Glomerular visceral epithelial cell (primary cell): ENCODE results near the gene XPO6.
A peak's percentile ranks its signal among the peaks of the same experiment; 100 is the strongest.

Source experiments
- DNase-seq: peaks from one replicate; pipeline ENCODE4 v3.0.0-alpha.2; 2016; ENCODE audit errors: extremely low spot score

The XPO6 gene

DNA sequence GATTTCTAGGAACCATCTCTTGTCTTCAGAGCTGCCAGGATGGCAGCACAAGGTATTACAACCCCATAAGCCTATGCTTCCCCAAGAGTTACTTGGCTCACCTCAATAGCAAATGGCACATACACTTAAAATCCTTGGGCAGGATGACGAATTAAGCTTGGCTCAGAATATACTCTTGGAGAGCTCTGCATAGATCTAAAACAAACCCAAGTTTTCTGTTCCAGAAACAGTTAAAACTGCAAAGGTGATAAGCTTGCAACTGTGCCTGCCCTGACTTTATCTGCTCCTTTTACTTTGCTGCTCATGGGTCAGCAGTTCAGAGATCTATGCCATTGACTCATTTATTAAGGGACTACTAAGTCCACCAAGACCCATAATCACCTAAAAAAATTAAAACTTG lies 26.1 kb downstream of the XPO6 start:
- no peak for DNase-seq

GRCh38 chr16:28184625-28185024 lies 27.1 kb downstream of the XPO6 start:
- no peak for DNase-seq

DNA sequence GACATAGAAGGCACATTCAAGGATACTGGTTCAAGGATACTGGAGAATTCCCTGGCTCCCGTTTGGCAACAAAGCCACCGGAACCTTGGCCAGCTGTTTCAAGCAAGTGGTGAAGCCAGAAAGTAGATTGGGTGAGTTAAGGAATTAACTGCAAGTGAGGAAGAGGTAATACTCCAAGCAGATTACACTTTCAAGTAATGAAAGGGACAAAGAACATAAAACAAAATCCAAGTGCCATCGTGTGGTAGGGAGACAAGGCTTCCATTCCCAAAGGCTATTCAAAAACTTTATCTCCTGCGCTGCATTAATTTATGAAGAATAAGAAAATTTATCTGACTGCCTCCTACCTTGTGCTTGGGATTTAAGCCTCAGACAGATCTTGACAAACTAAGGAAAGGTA lies 27.8 kb downstream of the XPO6 start:
- DNase-seq = no peak

DNA sequence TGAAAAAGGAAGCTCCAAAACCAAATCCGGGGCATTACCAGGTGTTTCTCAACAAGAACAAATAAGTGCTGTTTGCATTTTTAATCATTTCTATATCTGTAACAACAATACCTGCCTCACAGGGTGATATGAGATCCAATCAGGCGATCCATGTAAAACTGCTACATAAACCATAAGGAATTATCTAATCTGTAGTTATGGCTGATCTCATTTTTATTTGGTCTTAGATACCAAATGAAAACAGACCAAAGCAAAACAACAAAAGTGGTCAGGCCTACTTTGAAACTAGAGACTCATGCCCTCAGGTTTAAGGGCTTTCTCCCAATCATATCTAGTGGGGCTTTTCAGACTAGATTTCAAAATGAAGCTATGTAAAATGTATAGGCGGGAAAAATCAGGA lies 28.3 kb downstream of the XPO6 start:
- DNase-seq = no peak

- DNase-seq = no peak
Observed at GRCh38 chr16:28182801-28183200, 29.0 kb downstream of the XPO6 start.

- DNase-seq = peak; percentile 34
Observed at GRCh38 chr16:28182183-28182582, 29.6 kb downstream of the XPO6 start.

DNA sequence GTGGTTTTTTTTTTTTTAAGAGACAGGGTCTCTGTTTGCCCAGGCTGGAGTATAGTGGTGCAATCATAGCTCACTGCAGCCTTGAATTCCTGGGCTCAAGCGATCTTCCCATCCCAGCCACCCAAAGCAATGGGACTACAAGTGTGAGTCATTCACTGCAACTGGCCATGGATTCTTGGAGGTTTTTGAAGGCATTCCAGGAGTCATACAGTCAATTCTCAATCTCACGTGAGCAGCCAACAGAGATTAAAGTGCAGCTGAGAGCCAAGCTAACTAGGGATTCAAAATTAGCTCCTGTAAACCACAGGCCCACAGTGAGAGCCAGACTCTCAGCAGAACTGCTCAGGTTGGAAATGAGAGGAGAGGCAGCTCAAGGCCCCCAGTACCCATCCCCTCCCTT lies 30.2 kb downstream of the XPO6 start:
- peak; percentile 87 for DNase-seq

DNA sequence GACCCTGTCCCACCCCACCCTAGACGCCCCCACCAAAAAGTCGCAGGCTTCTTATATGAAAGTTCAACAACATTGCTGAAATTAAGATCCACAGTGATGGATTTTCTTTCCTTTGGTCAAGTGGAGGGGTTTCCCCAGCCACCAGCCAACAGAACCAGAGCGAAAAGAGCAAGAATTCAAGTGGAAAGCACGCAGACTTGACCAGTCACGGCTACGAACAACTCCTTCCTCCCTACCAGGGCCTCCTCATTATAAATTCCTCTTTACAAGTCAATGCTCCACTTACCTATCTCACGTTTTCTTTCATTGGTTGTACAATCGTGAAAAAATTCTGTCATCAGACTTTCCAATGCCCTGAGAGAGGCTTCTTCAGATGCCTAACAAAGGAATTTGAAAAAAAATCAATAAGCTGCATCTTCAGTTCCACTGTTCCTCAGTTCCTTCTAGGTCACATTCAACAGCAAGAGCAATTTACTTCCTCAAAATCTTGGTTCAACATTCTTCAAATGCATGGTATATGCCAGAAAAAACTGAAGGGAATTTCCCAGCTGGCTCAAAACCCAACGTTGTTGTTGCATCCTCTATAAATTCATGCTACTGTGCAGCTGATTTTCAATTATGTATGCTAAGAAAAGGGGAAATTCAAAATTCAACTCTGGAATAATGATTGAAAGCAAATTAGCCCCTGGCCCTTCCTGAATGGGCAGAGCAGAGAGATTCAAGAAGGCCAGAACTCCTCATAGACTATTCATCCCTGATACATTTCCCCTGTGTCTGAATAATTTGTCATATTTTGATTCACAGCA lies 30.9 kb downstream of the XPO6 start:
- peak; percentile 66 for DNase-seq

DNA sequence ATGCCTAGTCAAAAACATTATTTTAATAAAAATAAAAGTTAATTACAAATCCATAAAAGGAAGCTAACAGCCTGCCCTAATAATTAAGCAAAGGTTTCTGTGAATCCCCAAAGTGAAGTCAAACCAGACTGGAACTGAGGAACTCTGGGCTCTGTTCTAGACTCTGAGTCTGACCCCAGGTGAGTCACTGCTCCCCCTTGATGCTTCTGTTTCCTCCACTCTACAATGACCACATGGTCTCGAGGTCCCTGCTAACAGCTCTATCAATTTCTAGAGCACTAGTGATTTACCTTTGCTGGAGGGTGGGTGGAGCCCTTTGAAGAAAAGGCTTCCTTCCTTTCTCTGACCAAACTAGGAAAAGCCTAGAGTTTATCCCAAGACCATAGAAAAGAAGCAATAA lies 32.4 kb downstream of the XPO6 start:
- DNase-seq = peak; percentile 47

GRCh38 chr16:28175715-28176114 lies 36.0 kb downstream of the XPO6 start:
- no peak for DNase-seq

- DNase-seq = no peak
Observed at GRCh38 chr16:28172336-28172735, 39.4 kb downstream of the XPO6 start.

GRCh38 chr16:28171816-28172215 lies 39.9 kb downstream of the XPO6 start:
- DNase-seq = no peak

DNA sequence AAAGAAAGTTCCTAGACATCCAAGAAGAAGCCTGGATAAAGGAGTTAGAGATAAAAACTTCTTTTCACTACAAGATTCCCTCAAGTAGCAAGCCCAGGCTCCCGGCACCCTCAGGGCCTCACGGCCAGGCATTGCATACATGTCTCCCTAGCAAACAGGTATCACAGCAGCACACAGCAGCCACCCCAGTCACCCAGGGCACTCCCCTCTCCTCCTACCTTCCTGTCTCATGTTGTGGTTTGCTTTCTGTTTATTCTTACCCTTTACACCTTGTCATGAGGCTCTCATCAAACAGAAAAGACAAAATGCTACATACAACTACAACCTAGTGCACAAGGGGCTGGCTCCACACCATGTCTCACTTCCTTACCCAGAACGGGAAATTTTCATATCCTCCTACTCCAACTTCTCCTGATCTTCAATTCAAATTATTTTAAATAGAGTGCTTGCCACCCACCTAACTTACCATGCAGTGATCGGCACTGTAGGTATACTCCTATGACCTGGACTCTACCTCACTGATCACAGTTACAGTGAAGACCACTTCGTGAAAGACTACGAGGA lies 42.7 kb downstream of the XPO6 start:
- DNase-seq = no peak

GRCh38 chr16:28167730-28168129 lies 44.0 kb downstream of the XPO6 start:
- no peak for DNase-seq

DNA sequence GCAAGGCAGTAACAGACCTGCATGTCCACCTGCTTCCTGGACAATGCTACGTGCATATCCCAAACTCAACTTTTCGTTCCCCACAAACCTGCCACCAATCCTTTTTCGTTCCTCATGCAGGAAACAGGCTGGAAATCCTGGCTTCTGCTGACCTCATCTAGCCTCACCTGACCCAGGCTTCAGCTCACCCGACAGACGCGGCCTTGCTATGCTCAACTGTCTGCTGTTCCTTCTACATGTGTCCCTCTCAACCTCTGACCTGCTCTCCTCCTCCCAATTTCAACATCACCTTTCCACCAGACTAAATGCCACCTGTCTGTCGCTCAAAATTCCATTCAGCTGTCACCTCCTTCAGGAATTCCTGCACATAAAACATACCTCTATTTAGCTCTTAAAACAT lies 44.5 kb downstream of the XPO6 start:
- no peak for DNase-seq

DNA sequence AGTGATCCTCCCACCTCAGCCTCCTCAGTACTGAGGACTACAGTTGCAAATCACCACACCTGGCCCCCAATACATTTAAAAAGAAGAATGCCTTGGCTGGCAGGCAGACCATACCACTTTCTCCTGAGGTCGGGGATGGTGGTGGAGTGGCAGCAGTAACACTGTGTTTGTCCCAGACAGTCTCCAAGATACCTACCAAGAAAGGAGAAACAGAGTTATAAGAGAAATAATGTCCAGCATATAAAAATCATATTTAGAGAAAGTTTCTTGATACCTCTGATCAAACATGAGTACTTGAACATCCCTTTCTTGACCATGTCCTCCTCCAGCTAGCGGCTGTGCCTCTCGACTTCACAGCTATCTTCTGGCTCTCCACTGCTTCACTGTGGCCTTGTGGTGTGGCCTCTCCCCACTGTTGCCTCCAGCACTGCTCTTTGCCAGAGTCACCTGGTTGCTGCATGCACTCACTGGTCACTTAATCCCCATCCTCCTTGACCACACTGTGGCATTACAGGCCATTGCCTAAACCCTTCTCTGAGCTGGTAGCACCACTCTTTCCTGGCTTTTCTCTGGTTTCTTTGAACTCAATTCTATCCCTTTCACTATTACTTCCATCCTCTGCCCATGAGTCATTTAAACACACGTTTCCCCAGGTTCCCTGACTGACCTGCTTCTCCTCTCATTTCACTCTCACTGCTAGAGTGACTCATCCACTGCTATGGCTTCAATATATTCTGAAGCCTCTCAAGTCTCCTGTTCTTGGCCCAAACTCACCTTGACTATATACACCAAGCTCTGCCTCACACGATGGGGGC lies 45.2 kb downstream of the XPO6 start:
- DNase-seq = peak; percentile 60

- DNase-seq = no peak
Observed at GRCh38 chr16:28165598-28165997, 46.2 kb downstream of the XPO6 start.

DNA sequence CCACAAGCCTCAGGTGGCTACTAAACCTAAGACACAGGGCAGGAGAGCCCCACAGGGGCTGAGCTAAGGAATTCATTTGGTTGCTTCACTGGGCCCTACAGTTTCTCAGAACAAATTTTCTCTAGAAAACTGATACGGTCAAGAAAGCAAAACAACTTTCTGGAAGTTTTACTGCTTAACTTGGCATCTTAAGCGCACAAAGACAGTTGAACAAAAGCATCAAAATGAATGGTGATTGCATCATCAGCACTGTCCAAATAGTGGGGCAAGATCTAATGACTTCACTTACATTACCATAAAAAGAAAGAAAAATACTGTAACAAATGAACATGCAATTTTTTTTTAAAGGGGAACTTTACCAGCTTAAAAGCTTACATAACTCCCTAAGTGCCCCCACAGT lies 47.6 kb downstream of the XPO6 start:
- DNase-seq = no peak

DNA sequence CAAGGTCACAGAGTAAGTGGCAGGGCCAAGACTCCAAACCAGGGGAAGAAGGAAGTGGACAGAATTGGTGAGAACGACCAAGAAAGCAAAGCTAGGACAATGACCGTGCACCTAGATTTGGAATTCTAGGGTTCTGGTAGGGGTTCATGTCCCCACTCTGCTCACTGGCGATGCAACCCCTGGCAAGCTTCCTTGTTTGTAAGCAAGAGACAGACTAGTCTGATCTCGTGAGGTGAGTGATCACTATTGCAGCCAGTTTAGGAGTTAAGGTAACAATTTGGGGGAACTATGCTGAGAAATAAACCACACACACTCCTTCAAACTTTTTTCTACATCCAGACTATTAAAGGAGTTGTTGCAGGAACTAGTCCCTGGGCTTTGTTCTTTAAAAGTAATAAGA lies 48.1 kb downstream of the XPO6 start:
- DNase-seq = no peak

- DNase-seq = peak; percentile 54
Observed at GRCh38 chr16:28162326-28162877, 49.4 kb downstream of the XPO6 start.

GRCh38 chr16:28161626-28162025 lies 50.1 kb downstream of the XPO6 start:
- DNase-seq = no peak

GRCh38 chr16:28158136-28158535 lies 53.6 kb downstream of the XPO6 start:
- DNase-seq = no peak
